Glutamatergic neuron (in vitro differentiated cells): Measurements from ENCODE around the gene FLT3. TPM values are rescaled to one million over a fixed set of nuclear protein-coding genes. Genes with fewer than 3 reads are reported as not detected.
"Not testable (repeated sequence)": the region's sequence is repeated elsewhere in the genome, so short reads cannot be mapped to it uniquely, and the experiment has no call there.

Source experiments
- DNase-seq: peaks from one replicate; pipeline ENCODE4 v3.0.0; 2022
- H3K27ac Mint-ChIP-seq: one replicate; pipeline ENCODE4 v1.8.0; 2020; ENCODE audit warnings: mild to moderate bottlenecking, mixed read lengths, inconsistent platforms; ENCODE audit not compliant: unreplicated experiment
- H3K27me3 Mint-ChIP-seq: one replicate; pipeline ENCODE4 v1.8.0; 2020; ENCODE audit warnings: mild to moderate bottlenecking, moderate library complexity, mixed read lengths, inconsistent platforms; ENCODE audit not compliant: unreplicated experiment
- H3K36me3 Mint-ChIP-seq: one replicate; pipeline ENCODE4 v1.8.0; 2020; ENCODE audit warnings: mild to moderate bottlenecking, mixed read lengths, inconsistent platforms; ENCODE audit not compliant: unreplicated experiment
- H3K4me1 Mint-ChIP-seq: one replicate; pipeline ENCODE4 v1.8.0; 2020; ENCODE audit warnings: mild to moderate bottlenecking, low read depth, mixed read lengths, inconsistent platforms; ENCODE audit not compliant: unreplicated experiment
- H3K4me3 Mint-ChIP-seq: one replicate; pipeline ENCODE4 v1.8.0; 2020; ENCODE audit warnings: mild to moderate bottlenecking, mixed read lengths, inconsistent platforms; ENCODE audit not compliant: unreplicated experiment
- H3K9me3 Mint-ChIP-seq: one replicate; pipeline ENCODE4 v1.8.0; 2020; ENCODE audit warnings: mild to moderate bottlenecking, moderate library complexity, mixed read lengths, inconsistent platforms; ENCODE audit not compliant: unreplicated experiment
- total RNA-seq: library from RNA; stranded (reverse); fragmentation: NEBNext Ultra II Directional; extraction: Animal tissue kit (Norgen Biotek cat#: 25700); gene quantifications from one replicate; pipeline ENCODE4 v1.2.1, GENCODE V29; 2021; ENCODE audit not compliant: unreplicated experiment
- TF ChIP-seq, protein P1 (sequence below): fragments of 200-600 bp; sonication (generic); IDR thresholded peaks from one replicate; pipeline ENCODE4 v1.5.0; 2021; ENCODE audit not compliant: partially characterized antibody, unreplicated experiment

The FLT3 gene
- total RNA-seq, 1 donor from 2014 or later, result not detected

DNA sequence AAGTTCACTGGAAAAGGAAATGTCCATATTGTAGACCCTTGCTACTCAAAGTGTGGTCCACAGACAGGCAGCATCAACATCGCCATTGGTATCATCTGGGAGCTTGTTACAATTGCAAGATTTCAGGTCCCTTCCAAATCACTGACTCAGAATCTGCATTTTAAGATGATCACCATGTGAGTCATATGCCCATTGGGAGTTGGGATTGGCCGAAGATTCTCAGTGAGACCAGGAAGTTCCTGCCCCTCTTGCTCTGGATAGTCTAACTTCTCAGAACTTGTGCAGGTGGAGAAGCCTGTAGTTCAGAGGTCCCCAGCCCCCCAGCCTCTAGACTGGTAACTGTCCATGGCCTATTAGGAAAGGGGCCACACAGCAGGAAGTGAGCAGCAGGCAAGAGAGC, 63.0 kb downstream of the FLT3 start:
- Mint-ChIP-seq H3K27ac (no peak overlapping the region), H3K27me3 (no peaks in the 10 kb centered on the region), H3K9me3 (no peaks in the 10 kb centered on the region), H3K4me1 (no peaks in the 10 kb centered on the region), H3K36me3 (no peaks in the 10 kb centered on the region), H3K4me3 (no peak overlapping the region)
- DNase-seq, result no peak
- TF ChIP-seq, protein P1, sequence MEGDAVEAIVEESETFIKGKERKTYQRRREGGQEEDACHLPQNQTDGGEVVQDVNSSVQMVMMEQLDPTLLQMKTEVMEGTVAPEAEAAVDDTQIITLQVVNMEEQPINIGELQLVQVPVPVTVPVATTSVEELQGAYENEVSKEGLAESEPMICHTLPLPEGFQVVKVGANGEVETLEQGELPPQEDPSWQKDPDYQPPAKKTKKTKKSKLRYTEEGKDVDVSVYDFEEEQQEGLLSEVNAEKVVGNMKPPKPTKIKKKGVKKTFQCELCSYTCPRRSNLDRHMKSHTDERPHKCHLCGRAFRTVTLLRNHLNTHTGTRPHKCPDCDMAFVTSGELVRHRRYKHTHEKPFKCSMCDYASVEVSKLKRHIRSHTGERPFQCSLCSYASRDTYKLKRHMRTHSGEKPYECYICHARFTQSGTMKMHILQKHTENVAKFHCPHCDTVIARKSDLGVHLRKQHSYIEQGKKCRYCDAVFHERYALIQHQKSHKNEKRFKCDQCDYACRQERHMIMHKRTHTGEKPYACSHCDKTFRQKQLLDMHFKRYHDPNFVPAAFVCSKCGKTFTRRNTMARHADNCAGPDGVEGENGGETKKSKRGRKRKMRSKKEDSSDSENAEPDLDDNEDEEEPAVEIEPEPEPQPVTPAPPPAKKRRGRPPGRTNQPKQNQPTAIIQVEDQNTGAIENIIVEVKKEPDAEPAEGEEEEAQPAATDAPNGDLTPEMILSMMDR, result no peak

DNA sequence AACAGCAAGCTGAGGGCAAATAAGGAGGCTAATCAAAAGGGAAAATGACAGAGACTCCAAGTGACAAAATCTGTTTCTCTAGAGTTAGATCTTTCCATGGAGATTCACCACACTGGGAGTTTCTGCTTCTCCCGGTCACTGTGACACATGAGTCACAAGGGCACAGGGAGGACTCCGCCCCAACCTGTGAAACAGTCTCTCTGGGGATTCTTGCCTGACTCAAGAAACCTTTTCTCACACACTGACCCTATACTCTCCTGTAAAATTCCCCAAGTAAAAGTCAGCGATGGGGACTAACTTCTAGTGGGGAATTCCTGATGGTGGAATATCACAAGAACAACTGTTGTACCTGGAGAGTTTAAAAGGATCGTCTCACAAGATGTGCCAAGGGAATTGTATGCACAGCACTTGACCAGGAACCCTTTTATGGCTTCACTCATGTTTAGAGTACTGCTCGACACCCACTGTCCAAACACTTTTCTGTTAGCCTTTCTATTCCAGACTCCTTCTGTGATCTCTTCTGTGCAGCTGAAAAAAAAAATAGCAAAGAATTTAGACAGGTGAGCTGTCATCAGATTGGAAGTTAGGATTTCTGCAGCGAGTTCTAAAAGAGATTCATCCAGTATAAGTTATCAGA, 65.1 kb downstream of the FLT3 start:
- Mint-ChIP-seq H3K4me3 (no peak overlapping the region), H3K27ac (no peak overlapping the region), H3K27me3 (no peaks in the 10 kb centered on the region), H3K4me1 (no peaks in the 10 kb centered on the region), H3K9me3 (no peaks in the 10 kb centered on the region), H3K36me3 (no peaks in the 10 kb centered on the region)
- TF ChIP-seq, protein P1, result no peak
- DNase-seq, result no peak

DNA sequence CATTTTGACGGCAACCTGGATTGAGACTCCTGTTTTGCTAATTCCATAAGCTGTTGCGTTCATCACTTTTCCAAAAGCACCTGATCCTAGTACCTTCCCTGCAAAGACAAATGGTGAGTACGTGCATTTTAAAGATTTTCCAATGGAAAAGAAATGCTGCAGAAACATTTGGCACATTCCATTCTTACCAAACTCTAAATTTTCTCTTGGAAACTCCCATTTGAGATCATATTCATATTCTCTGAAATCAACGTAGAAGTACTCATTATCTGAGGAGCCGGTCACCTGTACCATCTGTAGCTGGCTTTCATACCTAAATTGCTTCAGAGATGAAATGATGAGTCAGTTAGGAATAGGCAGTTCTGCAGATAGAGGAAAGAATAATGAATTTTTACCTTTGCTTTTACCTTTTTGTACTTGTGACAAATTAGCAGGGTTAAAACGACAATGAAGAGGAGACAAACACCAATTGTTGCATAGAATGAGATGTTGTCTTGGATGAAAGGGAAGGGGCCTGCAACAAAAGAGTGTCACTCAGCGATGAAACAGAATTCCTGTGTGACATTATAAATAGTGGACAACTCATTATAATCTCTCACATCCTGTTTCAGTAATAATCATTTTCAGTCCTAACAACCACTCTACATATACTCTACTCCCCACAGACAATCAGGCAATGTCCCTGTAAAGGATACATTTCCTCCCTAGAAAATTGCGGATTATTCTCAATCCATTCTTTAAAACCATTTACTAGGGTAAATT, 66.3 kb downstream of the FLT3 start:
- TF ChIP-seq, protein P1, result no peak
- Mint-ChIP-seq H3K27ac (no peak overlapping the region), H3K27me3 (no peaks in the 10 kb centered on the region), H3K4me3 (no peak overlapping the region), H3K9me3 (no peaks in the 10 kb centered on the region), H3K4me1 (no peaks in the 10 kb centered on the region), H3K36me3 (no peaks in the 10 kb centered on the region)
- DNase-seq, result no peak

DNA sequence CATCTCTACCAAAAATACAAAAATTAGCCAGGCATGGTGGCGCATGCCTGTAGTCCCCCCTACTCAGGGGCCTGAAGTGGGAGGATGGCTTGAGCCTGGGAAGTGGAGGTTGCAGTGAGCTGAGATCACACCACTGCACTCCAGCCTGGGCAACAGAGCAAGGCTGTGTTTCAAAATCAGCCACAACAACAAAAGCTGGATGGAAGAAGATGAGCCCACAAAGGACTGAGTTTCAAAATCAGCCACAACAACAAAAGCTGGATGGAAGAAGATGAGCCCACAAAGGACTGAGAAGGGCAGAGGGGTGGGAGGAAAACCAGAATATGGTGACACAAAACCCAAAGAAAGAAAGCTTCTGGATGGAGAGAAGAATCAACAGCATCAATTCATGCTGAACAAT, 67.9 kb downstream of the FLT3 start:
- H3K36me3 Mint-ChIP-seq, result not testable (repeated sequence)

DNA sequence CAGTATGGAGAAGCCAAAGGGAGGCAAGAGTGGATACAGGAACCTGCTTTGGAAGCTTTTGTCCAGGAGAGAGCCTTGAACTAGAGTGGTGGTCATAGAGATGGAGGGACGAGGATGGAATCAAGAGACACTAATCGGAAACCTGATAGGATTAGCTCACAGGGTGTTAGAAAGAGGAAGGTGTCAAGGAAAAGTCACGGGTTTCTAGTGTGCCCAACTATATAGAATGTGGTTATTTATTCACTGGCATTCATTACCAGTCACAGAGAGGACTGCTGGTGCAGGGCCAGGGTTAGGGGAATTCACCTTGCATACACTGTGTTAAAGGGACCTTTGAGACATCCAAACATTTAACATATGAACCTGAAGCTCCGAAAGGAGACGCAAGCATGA, 68.5 kb downstream of the FLT3 start:
- Mint-ChIP-seq H3K27me3 (no peaks in the 10 kb centered on the region), H3K36me3 (no peaks in the 10 kb centered on the region), H3K9me3 (no peaks in the 10 kb centered on the region), H3K4me3 (no peak overlapping the region), H3K27ac (no peak overlapping the region), H3K4me1 (no peaks in the 10 kb centered on the region)
- no peak for DNase-seq
- TF ChIP-seq, protein P1, result no peak

More for the DNA sequence above, 67.9 kb downstream of the FLT3 start:
- not testable (repeated sequence) for H3K27ac Mint-ChIP-seq, H3K9me3 Mint-ChIP-seq, DNase-seq, H3K27me3 Mint-ChIP-seq, H3K4me3 Mint-ChIP-seq, H3K4me1 Mint-ChIP-seq
